Calu3 (cell line): ENCODE results near the gene CD6. TPM values are rescaled to one million over a fixed set of nuclear protein-coding genes. Genes with fewer than 3 reads are reported as not detected.

Experiments used
- BruUV-seq: library from RNA; stranded (reverse); fragments of 400-500 nt; replicated peaks from 2 replicates; lab custom pipeline; 2021; lab: Mats Ljungman, UMichigan
- CTCF ChIA-PET: fragments of 300-600 bp; sonication (Branson Sonifier 250); formaldehyde crosslinking; loops from one replicate; lab custom pipeline; 2022; ENCODE audit warnings: antibody characterized with exemption; lab: Charles Lee
- DNase-seq: peaks from one replicate; pipeline ENCODE4 v3.0.0; 2022
- H3K27ac Mint-ChIP-seq: one replicate; pipeline ENCODE4 v1.8.0; 2022; ENCODE audit warnings: mixed read lengths; ENCODE audit not compliant: unreplicated experiment
- H3K27me3 Mint-ChIP-seq: one replicate; pipeline ENCODE4 v1.8.0; 2022; ENCODE audit warnings: mixed read lengths; ENCODE audit not compliant: unreplicated experiment
- H3K36me3 Mint-ChIP-seq: one replicate; pipeline ENCODE4 v1.8.0; 2022; ENCODE audit warnings: mild to moderate bottlenecking, moderate library complexity, mixed read lengths; ENCODE audit not compliant: insufficient read depth, unreplicated experiment
- H3K4me1 Mint-ChIP-seq: one replicate; pipeline ENCODE4 v1.8.0; 2022; ENCODE audit warnings: mild to moderate bottlenecking, low read depth, mixed read lengths; ENCODE audit not compliant: unreplicated experiment
- H3K4me3 Mint-ChIP-seq: one replicate; pipeline ENCODE4 v1.8.0; 2022; ENCODE audit warnings: mild to moderate bottlenecking, low read depth, moderate library complexity, mixed read lengths; ENCODE audit not compliant: unreplicated experiment
- H3K9me3 Mint-ChIP-seq: one replicate; pipeline ENCODE4 v1.8.0; 2022; ENCODE audit warnings: low read depth, mixed read lengths; ENCODE audit not compliant: unreplicated experiment
- CTCF ChIP-seq: fragments of 200-600 bp; IDR thresholded peaks from one replicate; pipeline ENCODE4 v1.8.0; 2022; ENCODE audit warnings: antibody characterized with exemption; ENCODE audit not compliant: unreplicated experiment
- intact Hi-C: fragments of 100-400 bp; cut with micrococcal nuclease; formaldehyde crosslinking; loops from one replicate; pipeline ENCODE4 v1.10.0; 2022; ENCODE audit not compliant: unreplicated experiment
- total RNA-seq: library from RNA; stranded (reverse); gene quantifications from 2 replicates; pipeline ENCODE4 v1.2.3, GENCODE V29; 2022

The CD6 gene
- total RNA-seq, 1 experiment from 2014 or later = 0.26 TPM

- peaks cover 12% of the 10 kb centered on the region for H3K4me1 Mint-ChIP-seq
- H3K4me3 Mint-ChIP-seq = no peak overlapping the region
- H3K27me3 Mint-ChIP-seq = peaks cover 14% of the 10 kb centered on the region
- TF ChIP-seq CTCF = no peak
- peaks cover 6% of the 10 kb centered on the region for H3K36me3 Mint-ChIP-seq
- H3K9me3 Mint-ChIP-seq = no peaks in the 10 kb centered on the region
- BruUV-seq = no TSS peak
- no peak for DNase-seq
- no peak overlapping the region for H3K27ac Mint-ChIP-seq
- intact Hi-C loops = no loop called here
- CTCF ChIA-PET = no interaction called here
Measured at GRCh38 chr11:61000426-61000825, 28.9 kb downstream of the CD6 start.

- Mint-ChIP-seq H3K9me3 (no peaks in the 10 kb centered on the region), H3K27me3 (peaks cover 14% of the 10 kb centered on the region), H3K4me3 (no peak overlapping the region), H3K36me3 (peaks cover 2% of the 10 kb centered on the region), H3K4me1 (no peaks in the 10 kb centered on the region), H3K27ac (no peak overlapping the region)
- TF ChIP-seq CTCF = no peak
- CTCF ChIA-PET = interaction anchor here (0.7 kb wide), 1 partner anchor 69 kb away, joined by 3 read pairs; no protein-coding TSS in a partner anchor
- intact Hi-C loops = no loop called here
- no peak for DNase-seq
- no TSS peak for BruUV-seq
Measured at GRCh38 chr11:61001931-61002330, 30.5 kb downstream of the CD6 start.

GRCh38 chr11:61002598-61002997 lies 31.1 kb downstream of the CD6 start:
- intact Hi-C loops = no loop called here
- no peak overlapping the region for H3K4me3 Mint-ChIP-seq
- no peak for TF ChIP-seq CTCF
- peaks cover 14% of the 10 kb centered on the region for H3K27me3 Mint-ChIP-seq
- no peaks in the 10 kb centered on the region for H3K9me3 Mint-ChIP-seq
- H3K36me3 Mint-ChIP-seq = no peaks in the 10 kb centered on the region
- no peak overlapping the region for H3K27ac Mint-ChIP-seq
- H3K4me1 Mint-ChIP-seq = no peaks in the 10 kb centered on the region
- CTCF ChIA-PET = interaction anchor here (0.7 kb wide), 1 partner anchor 69 kb away, joined by 3 read pairs; no protein-coding TSS in a partner anchor
- no peak for DNase-seq
- BruUV-seq = no TSS peak

GRCh38 chr11:61004180-61004611 lies 32.7 kb downstream of the CD6 start:
- DNase-seq = no peak
- no peaks in the 10 kb centered on the region for H3K4me1 Mint-ChIP-seq
- no peak overlapping the region for H3K4me3 Mint-ChIP-seq
- intact Hi-C loops = no loop called here
- no TSS peak for BruUV-seq
- CTCF ChIA-PET = no interaction called here
- H3K9me3 Mint-ChIP-seq = no peaks in the 10 kb centered on the region
- no peak overlapping the region for H3K27ac Mint-ChIP-seq
- H3K27me3 Mint-ChIP-seq = peaks cover 24% of the 10 kb centered on the region
- TF ChIP-seq CTCF = no peak
- H3K36me3 Mint-ChIP-seq = peaks cover 5% of the 10 kb centered on the region
